Measurements from ENCODE around the gene SH3GLB1. TPM values are rescaled to one million over a fixed set of nuclear protein-coding genes. Genes with fewer than 3 reads are reported as not detected.

SH3GLB1 gene
- total and polyA plus RNA-seq, 2 of the 13 experiments (the other 11 are each of a cell fraction or from before 2014, with no cell fraction given), result 26.0 to 41.5 TPM

GRCh38 chr1:86704458-86704971, at the start of gene SH3GLB1 (continued):
- TF ChIP-seq E2F1 (CRISPR knock-in tag; IDR thresholded peaks at IDR 0.05) (peak; percentile 73), JUNB (CRISPR knock-in tag; IDR thresholded peaks at IDR 0.05; ENCODE audit: borderline replicate concordance) (peak; percentile 34; the same call in 1 of the 2 replicates), AHR (CRISPR knock-in tag; IDR thresholded peaks at IDR 0.05) (no peak; the same call in 1 of the 2 replicates), ESRRA (CRISPR knock-in tag; IDR thresholded peaks at IDR 0.05; ENCODE audit: low read depth) (peak; percentile 15), BORCS8-MEF2B (CRISPR knock-in tag; IDR thresholded peaks at IDR 0.05) (peak; percentile 73; the same call in 1 of the 2 replicates), HOMEZ (CRISPR knock-in tag; IDR thresholded peaks at IDR 0.05; ENCODE audit: low read depth) (peak; percentile 65), ZNF687 (CRISPR knock-in tag; IDR thresholded peaks at IDR 0.05) (peak; percentile 87), ZNF629 (CRISPR knock-in tag; conservative IDR thresholded peaks at IDR 0.05) (no peak), MXI1 (IDR thresholded peaks at IDR 0.05; ENCODE audit: borderline replicate concordance, low read depth, low read length) (peak; percentile 11; the same call in 1 of the 3 replicates), NR0B2 (CRISPR knock-in tag; IDR thresholded peaks at IDR 0.05) (0 out of 2 replicates have a peak, but pooled peaks have one; percentile 66), PHF20 (CRISPR knock-in tag; IDR thresholded peaks at IDR 0.05) (peak; percentile 41; the same call in 1 of the 2 replicates), MED8 (CRISPR knock-in tag; IDR thresholded peaks at IDR 0.05; ENCODE audit: insufficient replicate concordance) (peak; percentile 77), ZNF253 (CRISPR knock-in tag; IDR thresholded peaks at IDR 0.05; ENCODE audit: borderline replicate concordance) (no peak), RFX3 (CRISPR knock-in tag; IDR thresholded peaks at IDR 0.05) (no peak), ZFP91 (CRISPR knock-in tag; IDR thresholded peaks at IDR 0.05; ENCODE audit: borderline replicate concordance) (peak; percentile 86), ZNF569 (CRISPR knock-in tag; IDR thresholded peaks at IDR 0.05; ENCODE audit: borderline replicate concordance) (no peak), GPBP1L1 (CRISPR knock-in tag; IDR thresholded peaks at IDR 0.05) (no peak), LCORL (IDR thresholded peaks at IDR 0.05) (no peak), LCORL (CRISPR knock-in tag; IDR thresholded peaks at IDR 0.05) (peak; percentile 71; the same call in 1 of the 2 replicates)
